H9 (cell line): ENCODE results near the gene CFAP141. TPM values are rescaled to one million over a fixed set of nuclear protein-coding genes. Genes with fewer than 3 reads are reported as not detected.

ENCODE experiments used
- DNase-seq: peaks from one replicate; pipeline ENCODE4 v3.0.0-alpha.2; 2017
- H2AFZ ChIP-seq: one replicate; pipeline ENCODE4 v1.6.1; 2013; ENCODE audit warnings: mild to moderate bottlenecking, low read length, control low read depth, moderate library complexity
- H2AK5ac ChIP-seq: 2 replicates; pipeline ENCODE4 v1.6.1; 2013; ENCODE audit warnings: low read length, control low read depth, mixed read lengths; ENCODE audit not compliant: insufficient read length
- H2BK120ac ChIP-seq: one replicate; pipeline ENCODE4 v1.6.1; 2013; ENCODE audit warnings: low read depth, mild to moderate bottlenecking, low read length, control low read depth, inconsistent platforms; ENCODE audit not compliant: poor library complexity, severe bottlenecking
- H2BK12ac ChIP-seq: 2 replicates; pipeline ENCODE4 v1.6.1; 2013; ENCODE audit warnings: low read length, control low read depth, mixed read lengths, low read depth; ENCODE audit not compliant: insufficient read length
- H2BK15ac ChIP-seq: 2 replicates; pipeline ENCODE4 v1.6.1; 2013; ENCODE audit warnings: low read depth, low read length, control low read depth
- H2BK20ac ChIP-seq: one replicate; pipeline ENCODE4 v1.6.1; 2013; ENCODE audit warnings: low read depth, mild to moderate bottlenecking, low read length, control low read depth, inconsistent platforms; ENCODE audit not compliant: poor library complexity, severe bottlenecking
- H2BK5ac ChIP-seq: 2 replicates; pipeline ENCODE4 v1.6.1; 2013; ENCODE audit warnings: low read length, control low read depth, mixed read lengths; ENCODE audit not compliant: insufficient read length
- H3K14ac ChIP-seq: 2 replicates; pipeline ENCODE4 v1.6.1; 2013; ENCODE audit warnings: low read length, control low read depth; ENCODE audit not compliant: insufficient read depth
- H3K18ac ChIP-seq: 2 replicates; pipeline ENCODE4 v1.6.1; 2013; ENCODE audit warnings: low read depth, mild to moderate bottlenecking, mixed read lengths, low read length, control low read depth; ENCODE audit not compliant: insufficient read length
- H3K23ac ChIP-seq: 2 replicates; pipeline ENCODE4 v1.6.1; 2013; ENCODE audit warnings: low read length, control low read depth, mixed read lengths, low read depth; ENCODE audit not compliant: insufficient read length
- H3K23me2 ChIP-seq: 2 replicates; pipeline ENCODE4 v1.6.1; 2013; ENCODE audit warnings: low read depth, mild to moderate bottlenecking, mixed read lengths, low read length, control low read depth; ENCODE audit not compliant: insufficient read length, poor library complexity, severe bottlenecking
- H3K27ac ChIP-seq: 2 replicates; pipeline ENCODE4 v1.5.1; 2013; ENCODE audit warnings: low read length, control low read depth, mixed read lengths, low read depth; ENCODE audit not compliant: insufficient read length
- H3K27me3 ChIP-seq: 2 replicates; pipeline ENCODE4 v1.6.1; 2013; ENCODE audit warnings: low read length, control low read depth, inconsistent platforms; ENCODE audit not compliant: insufficient read depth
- H3K4ac ChIP-seq: 2 replicates; pipeline ENCODE4 v1.6.1; 2013; ENCODE audit warnings: low read depth, mild to moderate bottlenecking, control low read depth, inconsistent platforms, low read length, moderate library complexity
- H3K4me1 ChIP-seq: 2 replicates; pipeline ENCODE4 v1.6.1; 2013; ENCODE audit warnings: low read length, control low read depth, inconsistent platforms; ENCODE audit not compliant: insufficient read depth
- H3K4me2 ChIP-seq: 2 replicates; pipeline ENCODE4 v1.6.1; 2013; ENCODE audit warnings: low read length, control low read depth, mixed read lengths; ENCODE audit not compliant: insufficient read length, insufficient read depth
- H3K56ac ChIP-seq: 2 replicates; pipeline ENCODE4 v1.6.1; 2013; ENCODE audit warnings: low read depth, mild to moderate bottlenecking, mixed read lengths, low read length, control low read depth; ENCODE audit not compliant: insufficient read length
- H3K79me1 ChIP-seq: 2 replicates; pipeline ENCODE4 v1.6.1; 2013; ENCODE audit warnings: low read depth, mild to moderate bottlenecking, moderate library complexity, low read length, control low read depth, inconsistent platforms; ENCODE audit not compliant: insufficient read depth, poor library complexity, severe bottlenecking
- H3K79me2 ChIP-seq: 2 replicates; pipeline ENCODE4 v1.6.1; 2013; ENCODE audit warnings: low read length, control low read depth, inconsistent platforms; ENCODE audit not compliant: insufficient read depth
- H3K9ac ChIP-seq: 2 replicates; pipeline ENCODE4 v1.6.1; 2013; ENCODE audit warnings: low read length, control low read depth, mixed read lengths; ENCODE audit not compliant: insufficient read length; ENCODE audit errors: extremely low read depth
- H3K9me3 ChIP-seq: one replicate; pipeline ENCODE4 v1.6.1; 2013; ENCODE audit warnings: low read depth, low read length, inconsistent platforms; ENCODE audit not compliant: control insufficient read depth
- H3T11ph ChIP-seq: one replicate; pipeline ENCODE4 v1.6.1; 2013; ENCODE audit warnings: mild to moderate bottlenecking, low read length, control low read depth, inconsistent platforms
- H4K20me1 ChIP-seq: one replicate; pipeline ENCODE4 v1.6.1; 2013; ENCODE audit not compliant: control insufficient read depth, insufficient read length, insufficient read depth
- H4K5ac ChIP-seq: 2 replicates; pipeline ENCODE4 v1.6.1; 2013; ENCODE audit warnings: low read depth, mild to moderate bottlenecking, mixed read lengths, low read length, control low read depth; ENCODE audit not compliant: insufficient read length
- H4K8ac ChIP-seq: replicated peaks from 2 replicates; pipeline ENCODE4 v1.6.1; 2013; ENCODE audit warnings: low read length, control low read depth, mixed read lengths, low read depth; ENCODE audit not compliant: insufficient read length
- H4K91ac ChIP-seq: 2 replicates; pipeline ENCODE4 v1.6.1; 2013; ENCODE audit warnings: low read depth, mild to moderate bottlenecking, moderate library complexity, mixed read lengths, low read length, control low read depth; ENCODE audit not compliant: insufficient read length
- H3K27ac Mint-ChIP-seq, 3 experiments: 2 replicates in 2 of 3; 3 replicates in 1 of 3; pipeline ENCODE4 v1.8.0; 2020 to 2021; ENCODE audit warnings: mixed read lengths in 3 of 3, mild to moderate bottlenecking in 1 of 3, moderate library complexity in 1 of 3
- H3K27me3 Mint-ChIP-seq: 2 replicates; pipeline ENCODE4 v1.8.0; 2021; ENCODE audit warnings: low read depth, mild to moderate bottlenecking, moderate library complexity, mixed read lengths
- H3K36me3 Mint-ChIP-seq, 3 experiments: 2 replicates in 2 of 3; 3 replicates in 1 of 3; pipeline ENCODE4 v1.8.0; 2020 to 2021; ENCODE audit warnings: low read depth in 3 of 3, mixed read lengths in 3 of 3; ENCODE audit not compliant: insufficient read depth in 1 of 3
- H3K4me1 Mint-ChIP-seq, 2 experiments: 2 replicates each; pipeline ENCODE4 v1.8.0; 2020; ENCODE audit warnings: mixed read lengths in 2 of 2
- H3K4me3 Mint-ChIP-seq, 2 experiments: 2 replicates in 1 of 2; 3 replicates in 1 of 2; pipeline ENCODE4 v1.8.0; 2020 to 2021; ENCODE audit warnings: mild to moderate bottlenecking in 2 of 2, mixed read lengths in 2 of 2, moderate library complexity in 1 of 2
- H3K9me3 Mint-ChIP-seq, 2 experiments: 2 replicates in 1 of 2; 3 replicates in 1 of 2; pipeline ENCODE4 v1.8.0; 2020; ENCODE audit warnings: mild to moderate bottlenecking in 2 of 2, mixed read lengths in 2 of 2, moderate library complexity in 1 of 2
- CTCF ChIP-seq: fragments of 200-600 bp; sonication (generic); conservative IDR thresholded peaks from 3 replicates; pipeline ENCODE4 v1.8.0; 2021; ENCODE audit warnings: antibody characterized with exemption, mild to moderate bottlenecking
- WGBS: extraction: QIAGEN DNeasy Blood & Tissue Kit; methylation state at CpG from one replicate; pipeline ENCODE4 v1.1.7; 2013; ENCODE audit warnings: missing lambda C conversion rate, low lambda C conversion rate, mixed read lengths; ENCODE audit not compliant: insufficient read length; ENCODE audit errors: extremely low coverage; 5-methylcytosine and 5-hydroxymethylcytosine counted together
- total RNA-seq: library from RNA; stranded (reverse); gene quantifications from 2 replicates; pipeline ENCODE4 v1.2.1, GENCODE V29; 2021

Gene CFAP141
- total RNA-seq, 1 experiment from 2014 or later = not detected

DNA sequence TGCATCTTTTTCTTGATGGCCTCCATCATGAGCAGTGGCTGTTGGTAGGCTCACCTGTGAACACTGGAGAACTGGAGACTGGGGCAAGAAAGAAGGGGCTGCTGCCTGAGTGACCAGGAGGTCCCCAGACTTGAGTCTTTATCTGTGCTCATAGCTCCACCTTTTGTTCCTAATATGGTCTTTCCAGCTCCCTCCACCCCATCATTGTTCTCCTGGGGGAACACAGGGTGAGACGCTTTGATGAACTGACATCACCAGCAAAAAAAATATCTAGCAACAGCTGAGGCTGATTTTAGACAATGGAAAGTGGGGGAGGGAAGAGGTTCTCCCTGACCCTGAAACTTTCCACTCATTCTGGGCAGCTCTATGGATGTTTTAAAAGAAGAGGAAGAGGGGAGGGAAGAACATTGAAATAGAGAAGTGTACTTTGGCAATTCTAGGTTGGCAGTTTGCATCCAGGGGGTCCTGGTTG, 14.1 kb downstream of the CFAP141 start, which contains the start of gene TPM3:
TPM3 (minus strand) TSS at position 111 of the 472 bp plus-strand sequence; CDS start at position 29, 82 bp downstream.
- Histone ChIP-seq H3K4ac (no peak within 1 kb of the TSS), H3K27me3 (no peaks in the 10 kb centered on the region; the same call in 1 of the 2 replicates), H4K91ac (no peak within 1 kb of the TSS), H2BK12ac (no peak within 1 kb of the TSS), H3K9me3 (no peaks in the 10 kb centered on the region), H3K23me2 (no peaks in the 10 kb centered on the region), H2BK5ac (no peak within 1 kb of the TSS), H3K23ac (no peak within 1 kb of the TSS), H3K18ac (no peak within 1 kb of the TSS), H4K20me1 (no peaks in the 10 kb centered on the region), H2BK20ac (no peak within 1 kb of the TSS), H2AK5ac (no peak within 1 kb of the TSS), H3K79me2 (no peaks in the 10 kb centered on the region), H2BK120ac (no peak within 1 kb of the TSS), H3K27ac (no peak within 1 kb of the TSS), H3K14ac (no peak within 1 kb of the TSS), H3T11ph (no peak within 1 kb of the TSS), H2BK15ac (no peak within 1 kb of the TSS), H3K79me1 (no peaks in the 10 kb centered on the region), H4K5ac (no peak within 1 kb of the TSS), H3K4me1 (peaks cover 9% of the 10 kb centered on the region; the same call in 1 of the 2 replicates), H3K9ac (no peak within 1 kb of the TSS), H3K4me2 (no peak within 1 kb of the TSS), H3K56ac (no peak within 1 kb of the TSS), H4K8ac (no peak within 1 kb of the TSS), H2AFZ (no peak within 1 kb of the TSS)
- Mint-ChIP-seq H3K4me3 (no peak within 1 kb of the TSS), H3K9me3 (no peaks in the 10 kb centered on the region), H3K27me3 (peaks cover 5% of the 10 kb centered on the region; the same call in 1 of the 2 replicates), H3K27ac (no peak within 1 kb of the TSS; a peak in 3 of 7 replicates), H3K36me3 (no peaks in the 10 kb centered on the region), H3K4me1 (peaks cover 28 to 30% of the 10 kb centered on the region in 2 experiments)
- TF ChIP-seq CTCF = no peak
- no CpG with 5 or more reads among the region's 1 CpG for WGBS
- no peak for DNase-seq
